GM12878 (cell line): ENCODE measurements around the gene FPR1.

ENCODE experiments used
- ATF7 ChIP-seq: fragments of 450-650 bp; IDR thresholded peaks from 2 replicates; pipeline ENCODE4 v1.6.1; 2016; ENCODE audit warnings: low read depth, mild to moderate bottlenecking
- CTCF ChIP-seq, 3 experiments: IDR thresholded peaks in 2 of 3; conservative IDR thresholded peaks in 1 of 3; 2 replicates each; pipeline ENCODE4 v1.5.1; 2011; ENCODE audit warnings: low read depth in 3 of 3, low read length in 3 of 3, mild to moderate bottlenecking in 3 of 3, control low read depth in 2 of 3, moderate library complexity in 2 of 3, inconsistent platforms in 1 of 3, mixed read lengths in 1 of 3; ENCODE audit not compliant: control insufficient read depth in 2 of 3, insufficient read depth in 1 of 3; ENCODE audit errors: extremely low read depth in 1 of 3
- ESRRA ChIP-seq: IDR thresholded peaks from 2 replicates; pipeline ENCODE4 v1.6.1; 2012; ENCODE audit warnings: mild to moderate bottlenecking, low read length, improper control_type of control experiment
- NBN ChIP-seq: fragments of 450-650 bp; IDR thresholded peaks from 2 replicates; pipeline ENCODE4 v1.6.1; 2016
- PAX8 ChIP-seq: fragments of 450-650 bp; IDR thresholded peaks from 2 replicates; pipeline ENCODE4 v1.6.1; 2017; ENCODE audit warnings: mild to moderate bottlenecking, moderate library complexity
- SMC3 ChIP-seq: IDR thresholded peaks from 2 replicates; pipeline ENCODE4 v1.6.1; 2011; ENCODE audit warnings: low read length, improper control_type of control experiment, borderline replicate concordance
- TF ChIP-seq, protein P1 (sequence below): IDR thresholded peaks from 2 replicates; pipeline ENCODE4 v1.6.1; 2012; ENCODE audit warnings: low read length, inconsistent platforms
- TF ChIP-seq, protein P2 (sequence below): IDR thresholded peaks from 2 replicates; pipeline ENCODE4 v1.6.1; 2012; ENCODE audit warnings: low read depth, low read length, improper control_type of control experiment

DNA sequence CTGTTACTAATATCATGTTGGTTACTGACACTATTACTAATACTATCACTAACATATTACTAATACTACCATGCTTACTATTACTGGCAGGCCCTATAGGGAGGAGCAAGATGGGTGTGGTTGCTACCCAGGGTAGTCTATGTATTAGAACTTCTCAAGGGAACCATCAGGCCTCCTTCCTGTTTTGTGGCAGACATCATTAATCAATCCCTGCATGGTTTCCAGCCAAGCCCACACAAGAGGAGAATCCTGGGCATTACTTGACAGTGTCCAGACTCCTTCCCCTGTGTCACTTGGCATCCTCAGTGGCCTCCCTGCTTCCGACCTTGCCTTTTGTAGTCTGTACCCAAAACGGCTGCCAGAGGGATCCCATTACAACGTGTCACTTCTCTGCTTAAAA lies 36.8 kb downstream of the FPR1 start:
- TF ChIP-seq CTCF (IDR thresholded peaks at IDR 0.05 in 2 of 3, conservative IDR thresholded peaks at IDR 0.05 in 1 of 3; ENCODE audit: control insufficient read depth in 2 of 3, extremely low read depth in 1 of 3, insufficient read depth in 1 of 3, low read depth in 3 of 3, low read length in 3 of 3) (no peak), ATF7 (no peak), PAX8 (no peak), SMC3 (no peak), NBN (no peak), ESRRA (no peak)
- TF ChIP-seq, protein P1, sequence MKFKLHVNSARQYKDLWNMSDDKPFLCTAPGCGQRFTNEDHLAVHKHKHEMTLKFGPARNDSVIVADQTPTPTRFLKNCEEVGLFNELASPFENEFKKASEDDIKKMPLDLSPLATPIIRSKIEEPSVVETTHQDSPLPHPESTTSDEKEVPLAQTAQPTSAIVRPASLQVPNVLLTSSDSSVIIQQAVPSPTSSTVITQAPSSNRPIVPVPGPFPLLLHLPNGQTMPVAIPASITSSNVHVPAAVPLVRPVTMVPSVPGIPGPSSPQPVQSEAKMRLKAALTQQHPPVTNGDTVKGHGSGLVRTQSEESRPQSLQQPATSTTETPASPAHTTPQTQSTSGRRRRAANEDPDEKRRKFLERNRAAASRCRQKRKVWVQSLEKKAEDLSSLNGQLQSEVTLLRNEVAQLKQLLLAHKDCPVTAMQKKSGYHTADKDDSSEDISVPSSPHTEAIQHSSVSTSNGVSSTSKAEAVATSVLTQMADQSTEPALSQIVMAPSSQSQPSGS = no peak
- TF ChIP-seq, protein P2, sequence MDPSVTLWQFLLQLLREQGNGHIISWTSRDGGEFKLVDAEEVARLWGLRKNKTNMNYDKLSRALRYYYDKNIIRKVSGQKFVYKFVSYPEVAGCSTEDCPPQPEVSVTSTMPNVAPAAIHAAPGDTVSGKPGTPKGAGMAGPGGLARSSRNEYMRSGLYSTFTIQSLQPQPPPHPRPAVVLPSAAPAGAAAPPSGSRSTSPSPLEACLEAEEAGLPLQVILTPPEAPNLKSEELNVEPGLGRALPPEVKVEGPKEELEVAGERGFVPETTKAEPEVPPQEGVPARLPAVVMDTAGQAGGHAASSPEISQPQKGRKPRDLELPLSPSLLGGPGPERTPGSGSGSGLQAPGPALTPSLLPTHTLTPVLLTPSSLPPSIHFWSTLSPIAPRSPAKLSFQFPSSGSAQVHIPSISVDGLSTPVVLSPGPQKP = no peak
